MCF 10A (cell line): ENCODE results near the gene CDK14. TPM values are rescaled to one million over a fixed set of nuclear protein-coding genes. Genes with fewer than 3 reads are reported as not detected.

Experiments
- BruUV-seq: library from RNA; stranded (reverse); fragments of 400-500 nt; replicated peaks from 2 replicates; lab custom pipeline; 2021; lab: Mats Ljungman, UMichigan
- CTCF ChIA-PET: fragments of 300-600 bp; sonication (Branson Sonifier 250); formaldehyde crosslinking; extraction: SDS; loops from one replicate; lab custom pipeline; 2021; ENCODE audit warnings: antibody characterized with exemption, inconsistent platforms; lab: Yijun Ruan, JAX
- POLR2A ChIA-PET: fragments of 300-600, 350-650 bp; sonication (Branson Sonifier 250); formaldehyde crosslinking; extraction: SDS; loops from one replicate; lab custom pipeline; 2020; ENCODE audit warnings: antibody characterized with exemption, inconsistent platforms; lab: Yijun Ruan, JAX
- DNase-seq: peaks from one replicate; pipeline ENCODE4 v3.0.0-alpha.2; 2018; ENCODE audit not compliant: unreplicated experiment
- H3K27ac Mint-ChIP-seq: one replicate; pipeline ENCODE4 v1.8.0; 2022; ENCODE audit warnings: mild to moderate bottlenecking, low read depth, mixed read lengths; ENCODE audit not compliant: unreplicated experiment
- H3K27me3 Mint-ChIP-seq: one replicate; pipeline ENCODE4 v1.8.0; 2022; ENCODE audit warnings: mixed read lengths; ENCODE audit not compliant: insufficient read depth, unreplicated experiment
- H3K36me3 Mint-ChIP-seq: one replicate; pipeline ENCODE4 v1.8.0; 2022; ENCODE audit warnings: mild to moderate bottlenecking, moderate library complexity, mixed read lengths; ENCODE audit not compliant: insufficient read depth, unreplicated experiment
- H3K4me1 Mint-ChIP-seq: one replicate; pipeline ENCODE4 v1.8.0; 2022; ENCODE audit warnings: mixed read lengths; ENCODE audit not compliant: insufficient read depth, unreplicated experiment
- H3K4me3 Mint-ChIP-seq: one replicate; pipeline ENCODE4 v1.8.0; 2022; ENCODE audit warnings: mild to moderate bottlenecking, moderate library complexity, mixed read lengths; ENCODE audit not compliant: unreplicated experiment
- H3K9me3 Mint-ChIP-seq: one replicate; pipeline ENCODE4 v1.8.0; 2022; ENCODE audit warnings: mixed read lengths; ENCODE audit not compliant: unreplicated experiment
- CTCF ChIP-seq: fragments of 200-600 bp; IDR thresholded peaks from one replicate; pipeline ENCODE4 v1.8.0; 2022; ENCODE audit warnings: antibody characterized with exemption, mild to moderate bottlenecking; ENCODE audit not compliant: unreplicated experiment
- intact Hi-C: fragments of 100-400 bp; cut with micrococcal nuclease; formaldehyde crosslinking; loops from 2 replicates; pipeline ENCODE4 v1.14.1; 2022
- total RNA-seq: library from RNA; stranded (reverse); gene quantifications from 2 replicates; pipeline ENCODE4 v1.2.3, GENCODE V29; 2022

The CDK14 gene
- total RNA-seq, 1 experiment from 2014 or later: 32.0 TPM

DNA sequence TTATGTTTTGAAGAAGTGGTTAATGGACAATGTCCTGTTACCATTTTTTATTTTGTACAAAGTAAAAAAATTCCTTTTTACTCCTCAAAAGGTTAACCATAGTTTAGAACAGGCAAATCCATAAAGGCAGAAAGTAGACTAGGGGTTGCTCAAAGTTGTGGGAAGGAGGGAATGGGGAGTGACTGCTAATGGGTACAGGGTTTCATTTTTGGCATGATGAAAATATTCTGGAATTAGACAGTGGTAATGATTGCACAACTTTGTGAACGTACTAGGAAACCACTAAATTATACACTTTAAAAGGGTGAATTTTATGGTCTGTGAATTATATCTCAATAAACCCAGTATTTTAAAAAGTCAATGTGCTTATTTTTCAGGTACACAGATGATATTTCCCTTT lies 35.4 kb upstream of the CDK14 start:
- ChIA-PET CTCF (interaction anchor here (0.7 to 1.2 kb wide), 5 partner anchors 34 to 1332 kb away, joined by 3 to 8 read pairs (median 4); no protein-coding TSS in a partner anchor), POLR2A (interaction anchor here (0.8 kb wide), 1 partner anchor 15 kb away, joined by 3 read pairs; no protein-coding TSS in a partner anchor)
- Mint-ChIP-seq H3K36me3 (no peaks in the 10 kb centered on the region), H3K27me3 (no peaks in the 10 kb centered on the region), H3K9me3 (no peaks in the 10 kb centered on the region), H3K4me3 (no peak overlapping the region), H3K4me1 (peaks cover 11% of the 10 kb centered on the region), H3K27ac (no peak overlapping the region)
- intact Hi-C loops: no loop called here
- no TSS peak for BruUV-seq
- no peak for TF ChIP-seq CTCF
- DNase-seq: peak; percentile 25

- CTCF ChIA-PET: interaction anchor here (0.6 to 3.5 kb wide), 2 partner anchors 12 to 66 kb away, joined by 3 to 16 read pairs; no protein-coding TSS in a partner anchor
- H3K9me3 Mint-ChIP-seq: peaks cover 7% of the 10 kb centered on the region
- no TSS peak for BruUV-seq
- POLR2A ChIA-PET: no interaction called here
- peaks cover 11% of the 10 kb centered on the region for H3K4me1 Mint-ChIP-seq
- intact Hi-C loops: no loop called here
- no peak overlapping the region for H3K27ac Mint-ChIP-seq
- no peak for TF ChIP-seq CTCF
- H3K4me3 Mint-ChIP-seq: no peak overlapping the region
- DNase-seq: no peak
- no peaks in the 10 kb centered on the region for H3K36me3 Mint-ChIP-seq
- H3K27me3 Mint-ChIP-seq: no peaks in the 10 kb centered on the region
Observed at GRCh38 chr7:90563286-90563685, 32.8 kb upstream of the CDK14 start.

DNA sequence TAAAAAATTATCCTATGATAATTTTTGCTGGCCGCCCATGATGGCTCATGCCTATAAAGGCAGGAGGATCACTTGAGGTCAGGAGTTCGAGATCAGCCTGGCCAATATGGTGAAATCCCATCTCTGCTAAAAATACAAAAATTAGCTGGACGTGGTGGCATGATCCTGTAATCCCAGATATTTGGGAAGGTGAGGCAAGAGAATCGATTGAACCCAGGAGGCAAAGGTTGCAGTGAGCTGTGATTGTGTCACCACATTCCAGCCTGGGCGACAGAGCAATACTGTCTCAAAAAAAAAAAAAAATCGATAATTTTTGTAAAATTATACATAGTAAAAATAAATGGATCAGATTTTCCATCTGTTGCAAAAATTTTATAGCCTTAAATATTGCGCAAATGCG lies 31.7 kb upstream of the CDK14 start:
- POLR2A ChIA-PET: no interaction called here
- Mint-ChIP-seq H3K9me3 (peaks cover 7% of the 10 kb centered on the region), H3K4me3 (no peak overlapping the region), H3K27ac (no peak overlapping the region), H3K36me3 (no peaks in the 10 kb centered on the region), H3K4me1 (peaks cover 11% of the 10 kb centered on the region), H3K27me3 (no peaks in the 10 kb centered on the region)
- no peak for TF ChIP-seq CTCF
- CTCF ChIA-PET: interaction anchor here (1.1 to 3.5 kb wide), 2 partner anchors 37 to 65 kb away, joined by 3 to 16 read pairs; no protein-coding TSS in a partner anchor
- no peak for DNase-seq
- BruUV-seq: no TSS peak
- intact Hi-C loops: no loop called here

DNA sequence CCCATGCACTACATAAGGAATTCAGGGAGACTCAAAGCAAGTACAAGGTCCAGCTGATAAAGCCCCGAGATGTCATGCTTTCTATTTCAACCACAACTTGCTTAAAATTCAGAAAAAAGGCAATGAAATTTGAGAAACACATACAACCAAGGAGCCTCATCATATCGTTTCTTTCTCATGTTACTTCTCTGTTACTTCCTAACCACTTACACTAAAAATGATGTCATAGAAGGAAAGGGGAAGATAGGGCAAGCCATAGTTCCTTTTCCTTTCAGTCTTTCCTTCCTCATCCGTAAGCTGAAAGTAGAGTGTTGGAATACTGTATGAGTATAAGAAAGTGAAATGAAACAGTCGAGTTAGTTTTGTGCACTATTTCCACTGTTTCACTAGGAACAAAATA lies 27.9 kb upstream of the CDK14 start:
- Mint-ChIP-seq H3K4me1 (peaks cover 6% of the 10 kb centered on the region), H3K36me3 (no peaks in the 10 kb centered on the region), H3K27ac (no peak overlapping the region), H3K27me3 (no peaks in the 10 kb centered on the region), H3K9me3 (peaks cover 7% of the 10 kb centered on the region), H3K4me3 (no peak overlapping the region)
- ChIA-PET POLR2A (no interaction called here), CTCF (interaction anchor here (0.9 to 1.4 kb wide), 2 partner anchors 15 to 1262 kb away, joined by 3 read pairs; no protein-coding TSS in a partner anchor)
- no peak for TF ChIP-seq CTCF
- BruUV-seq: no TSS peak
- intact Hi-C loops: no loop called here
- DNase-seq: no peak
